NT2/D1 (cell line): Measurements from ENCODE around the gene TGFBR3.

Source experiments
- SUZ12 ChIP-seq: IDR thresholded peaks from 2 replicates; pipeline ENCODE4 v1.6.1; 2011; ENCODE audit not compliant: insufficient read length, insufficient read depth; ENCODE audit errors: extremely low read depth
- ZNF274 ChIP-seq: IDR thresholded peaks from 2 replicates; pipeline ENCODE4 v1.6.1; 2011; ENCODE audit warnings: mild to moderate bottlenecking, low read depth, low read length

- TF ChIP-seq ZNF274 (no peak), SUZ12 (no peak)
Measured at GRCh38 chr1:91749788-91750231, 136.1 kb downstream of the TGFBR3 start.
